ENCODE measurements around the gene AKIP1. TPM values are rescaled to one million over a fixed set of nuclear protein-coding genes. Genes with fewer than 3 reads are reported as not detected.

The AKIP1 gene
- total RNA-seq, 2 donors from 2014 or later, result 8.6 to 21.0 TPM

DNA sequence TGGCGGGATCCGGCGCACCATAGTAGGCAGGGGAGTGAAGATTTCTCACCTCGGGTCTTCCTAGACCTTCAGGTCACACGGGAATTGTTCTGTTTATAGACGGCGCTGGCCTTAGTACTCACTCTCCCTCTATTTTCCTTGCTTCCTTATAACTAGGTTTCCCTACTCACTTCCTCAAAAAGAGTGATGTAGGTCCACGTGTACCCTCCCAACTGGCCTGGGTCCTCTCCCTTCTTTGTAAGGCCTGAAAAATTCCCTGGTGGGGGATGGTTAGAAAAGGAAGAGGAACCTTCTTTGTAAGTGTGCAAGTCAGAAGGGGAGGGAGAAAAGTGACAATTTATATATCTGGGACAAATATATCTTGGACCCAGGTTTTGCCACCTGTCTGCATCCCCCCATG, 56.2 kb downstream of the AKIP1 start:
- no peak for ATAC-seq
- H3K36me3 ChIP-seq (replicated peaks in 1 of 2; ENCODE audit: insufficient read depth in 1 of 2, low read depth in 2 of 2), result no peaks in the 10 kb centered on the region
- WGBS, 2 donors, result 79 to 80% methylated on average over 8 of the region's 8 CpGs
- no peaks in the 10 kb centered on the region for H3K27me3 ChIP-seq
- H3K4me1 ChIP-seq, result peaks cover 23% of the 10 kb centered on the region
- intact Hi-C loops (cut with DNase I), result no loop called here
- TF ChIP-seq POLR2A (IDR thresholded peaks at IDR 0.05), result no peak
- TF ChIP-seq, protein P1, sequence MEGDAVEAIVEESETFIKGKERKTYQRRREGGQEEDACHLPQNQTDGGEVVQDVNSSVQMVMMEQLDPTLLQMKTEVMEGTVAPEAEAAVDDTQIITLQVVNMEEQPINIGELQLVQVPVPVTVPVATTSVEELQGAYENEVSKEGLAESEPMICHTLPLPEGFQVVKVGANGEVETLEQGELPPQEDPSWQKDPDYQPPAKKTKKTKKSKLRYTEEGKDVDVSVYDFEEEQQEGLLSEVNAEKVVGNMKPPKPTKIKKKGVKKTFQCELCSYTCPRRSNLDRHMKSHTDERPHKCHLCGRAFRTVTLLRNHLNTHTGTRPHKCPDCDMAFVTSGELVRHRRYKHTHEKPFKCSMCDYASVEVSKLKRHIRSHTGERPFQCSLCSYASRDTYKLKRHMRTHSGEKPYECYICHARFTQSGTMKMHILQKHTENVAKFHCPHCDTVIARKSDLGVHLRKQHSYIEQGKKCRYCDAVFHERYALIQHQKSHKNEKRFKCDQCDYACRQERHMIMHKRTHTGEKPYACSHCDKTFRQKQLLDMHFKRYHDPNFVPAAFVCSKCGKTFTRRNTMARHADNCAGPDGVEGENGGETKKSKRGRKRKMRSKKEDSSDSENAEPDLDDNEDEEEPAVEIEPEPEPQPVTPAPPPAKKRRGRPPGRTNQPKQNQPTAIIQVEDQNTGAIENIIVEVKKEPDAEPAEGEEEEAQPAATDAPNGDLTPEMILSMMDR (IDR thresholded peaks at IDR 0.05), result no peak
- no peaks in the 10 kb centered on the region for H3K9me3 ChIP-seq
- H3K4me3 ChIP-seq, result no peak overlapping the region
- H3K27ac ChIP-seq, result no peak overlapping the region
- no peak for DNase-seq

Small RNAs within 50 kb of the gene (small RNA-seq; reads per million reads assigned to genes)
- gene RF00019, result not detected

Other genes starting within 250 kb of the AKIP1 start
- 10 to 100 TPM; 11.2 to 37.2 TPM for gene TRIM66, start 228.5 kb upstream of the AKIP1 start, total RNA-seq
- 1,000 to 10,000 TPM in 1 of 2 donors, 100 to 1,000 TPM in 1; 320 to 1,209 TPM for gene RPL27A, start 228.4 kb upstream of the AKIP1 start, total RNA-seq
- not detected for gene C11orf16, start 21.8 kb downstream of the AKIP1 start, total RNA-seq
- not detected for gene ASCL3, start 31.8 kb downstream of the AKIP1 start, total RNA-seq
- 10 to 100 TPM; 19.4 to 62.5 TPM for gene TMEM9B, start 53.3 kb downstream of the AKIP1 start, total RNA-seq
- gene NRIP3, start 92.8 kb downstream of the AKIP1 start, total RNA-seq, result 1 to 10 TPM in 1 of 2 donors, not detected in 1; 2.1 TPM
- gene SCUBE2, start 180.4 kb downstream of the AKIP1 start, total RNA-seq, result 10 to 100 TPM in 1 of 2 donors, 1 to 10 TPM in 1; 6.6 to 40.0 TPM